ENCODE data around the gene RPL36A. TPM values are rescaled to one million over a fixed set of nuclear protein-coding genes. Genes with fewer than 3 reads are reported as not detected.

Gene RPL36A
- 1,000 to 10,000 TPM in 3 of 4 donors, 100 to 1,000 TPM in 1; 493 to 1,912 (median 1,279) TPM for total RNA-seq

- H3K27me3 ChIP-seq, result no peaks in the 10 kb centered on the region
- 2 to 49% methylated on average over 19 to 47 of the region's 47 CpGs for WGBS, 2 donors
- H3K9me3 ChIP-seq, result no peaks in the 10 kb centered on the region
- no peaks in the 10 kb centered on the region for H3K36me3 ChIP-seq
- H3K4me3 ChIP-seq, result peak within 1 kb of the TSS; percentile 33 to 58 (median 43)
- peak; percentile 65 to 77 for TF ChIP-seq POLR2A (IDR thresholded peaks at IDR 0.05)
- TF ChIP-seq CTCF (IDR thresholded peaks at IDR 0.05), result peak; percentile 48 to 73 (median 68)
- peak in 1 of 2 donors; percentile 95 for TF ChIP-seq EP300 (IDR thresholded peaks at IDR 0.05)
- DNase-seq (ENCODE audit: low spot score in 2 of 2), result peak; percentile 68 to 76
- peak within 1 kb of the TSS; percentile 56 to 86 (median 77) for H3K27ac ChIP-seq
- peaks cover 0 to 15% (median 3%) of the 10 kb centered on the region in 4 donors for H3K4me1 ChIP-seq
Observed at GRCh38 chrX:101390664-101391525, at the start of gene RPL36A. Gene RPL36A, plus strand, starts transcription at chrX:101391011. Its CDS starts 33 bp downstream, at chrX:101391044.

GRCh38 chrX:101347859-101348451 lies 42.9 kb upstream of the RPL36A start:
- WGBS, 2 donors, result 7 to 41% methylated on average over 6 to 14 of the region's 14 CpGs
- Histone ChIP-seq H3K27me3 (peaks cover 0 to 3% of the 10 kb centered on the region in 2 donors), H3K4me3 (peak overlapping the region; percentile 38 to 72 (median 66)), H3K27ac (peak overlapping the region in 3 of 4 donors; percentile 81 to 93 (median 84)), H3K9me3 (no peaks in the 10 kb centered on the region), H3K36me3 (peaks cover 0 to 12% (median 0%) of the 10 kb centered on the region in 3 donors), H3K4me1 (peaks cover 0 to 16% (median 0%) of the 10 kb centered on the region in 4 donors)
- no peak for DNase-seq (ENCODE audit: low spot score in 2 of 2)
- no peak for TF ChIP-seq POLR2A (IDR thresholded peaks at IDR 0.05)
- TF ChIP-seq EP300 (IDR thresholded peaks at IDR 0.05), result no peak
- TF ChIP-seq CTCF (IDR thresholded peaks at IDR 0.05), result no peak

GRCh38 chrX:101348452-101349192 lies 42.2 kb upstream of the RPL36A start, which contains the start of gene TIMM8A:
Gene TIMM8A, minus strand, starts transcription at chrX:101348742. Its CDS starts 78 bp downstream, at chrX:101348664.
- WGBS, 2 donors, result 1 to 43% methylated on average over 10 to 46 of the region's 55 CpGs
- peak within 1 kb of the TSS; percentile 38 to 72 (median 66) for H3K4me3 ChIP-seq
- TF ChIP-seq EP300 (IDR thresholded peaks at IDR 0.05) (peak in 1 of 2 donors; percentile 73), POLR2A (IDR thresholded peaks at IDR 0.05) (peak; percentile 16 to 40), CTCF (IDR thresholded peaks at IDR 0.05) (no peak)
- H3K27me3 ChIP-seq, result peaks cover 0 to 3% of the 10 kb centered on the region in 2 donors
- H3K36me3 ChIP-seq, result peaks cover 0 to 12% (median 0%) of the 10 kb centered on the region in 3 donors
- no peaks in the 10 kb centered on the region for H3K9me3 ChIP-seq
- H3K27ac ChIP-seq, result peak within 1 kb of the TSS; percentile 58 to 93 (median 82)
- peak; percentile 48 to 53 for DNase-seq (ENCODE audit: low spot score in 2 of 2)
- peaks cover 0 to 16% (median 0%) of the 10 kb centered on the region in 4 donors for H3K4me1 ChIP-seq

GRCh38 chrX:101349193-101349562 lies 41.6 kb upstream of the RPL36A start:
- H3K36me3 ChIP-seq, result peaks cover 0 to 8% (median 0%) of the 10 kb centered on the region in 3 donors
- peak overlapping the region; percentile 38 to 72 (median 66) for H3K4me3 ChIP-seq
- DNase-seq (ENCODE audit: low spot score in 2 of 2), result no peak
- 15 to 41% methylated on average over 4 of the region's 4 CpGs for WGBS, 2 donors
- H3K27ac ChIP-seq, result peak overlapping the region in 1 of 4 donors; percentile 93
- TF ChIP-seq CTCF (IDR thresholded peaks at IDR 0.05) (no peak), EP300 (IDR thresholded peaks at IDR 0.05) (no peak), POLR2A (IDR thresholded peaks at IDR 0.05) (no peak)
- H3K4me1 ChIP-seq, result peaks cover 0 to 16% (median 0%) of the 10 kb centered on the region in 4 donors
- H3K9me3 ChIP-seq, result no peaks in the 10 kb centered on the region
- H3K27me3 ChIP-seq, result peaks cover 0 to 3% of the 10 kb centered on the region in 2 donors

Data from tibial nerve (tissue), 4 donors.